Endodermal cell (in vitro differentiated cells): ENCODE measurements around the gene SARNP. TPM values are rescaled to one million over a fixed set of nuclear protein-coding genes. Genes with fewer than 3 reads are reported as not detected.
A peak's percentile ranks its signal among the peaks of the same experiment; 100 is the strongest.

Source experiments
- DNase-seq: peaks from one replicate; pipeline ENCODE4 v3.0.0-alpha.2; 2017
- H3K27ac ChIP-seq: 2 replicates; pipeline ENCODE4 v1.5.1; 2013; ENCODE audit warnings: mild to moderate bottlenecking, low read depth, low read length, moderate library complexity
- H3K27me3 ChIP-seq: 2 replicates; pipeline ENCODE4 v1.6.1; 2013; ENCODE audit warnings: mild to moderate bottlenecking, low read length, moderate library complexity; ENCODE audit not compliant: insufficient read depth, control insufficient read depth, poor library complexity, severe bottlenecking
- H3K36me3 ChIP-seq: 2 replicates; pipeline ENCODE4 v1.7.0; 2013; ENCODE audit warnings: mild to moderate bottlenecking, low read length, moderate library complexity; ENCODE audit not compliant: control insufficient read depth, insufficient read depth
- H3K4me1 ChIP-seq: one replicate; pipeline ENCODE4 v1.7.0; 2013; ENCODE audit warnings: low read length; ENCODE audit not compliant: control insufficient read depth, insufficient read depth
- H3K4me3 ChIP-seq: 2 replicates; pipeline ENCODE4 v1.5.1; 2013; ENCODE audit warnings: mild to moderate bottlenecking, low read length, moderate library complexity
- H3K9ac ChIP-seq: 2 replicates; pipeline ENCODE4 v1.6.1; 2013; ENCODE audit warnings: mild to moderate bottlenecking, low read length, moderate library complexity; ENCODE audit not compliant: poor library complexity, severe bottlenecking; ENCODE audit errors: extremely low read depth
- H3K9me3 ChIP-seq: 2 replicates; pipeline ENCODE4 v1.6.1; 2013; ENCODE audit warnings: mild to moderate bottlenecking, low read length, moderate library complexity; ENCODE audit not compliant: control insufficient read depth
- H3K27ac Mint-ChIP-seq: 2 replicates; pipeline ENCODE4 v1.8.0; 2020; ENCODE audit warnings: mixed read lengths
- H3K27me3 Mint-ChIP-seq: 2 replicates; pipeline ENCODE4 v1.8.0; 2021; ENCODE audit warnings: mild to moderate bottlenecking, mixed read lengths; ENCODE audit not compliant: insufficient read depth
- H3K36me3 Mint-ChIP-seq: 2 replicates; pipeline ENCODE4 v1.8.0; 2020; ENCODE audit warnings: low read depth, mixed read lengths
- H3K4me1 Mint-ChIP-seq: 2 replicates; pipeline ENCODE4 v1.8.0; 2020; ENCODE audit warnings: mixed read lengths
- H3K4me3 Mint-ChIP-seq: 2 replicates; pipeline ENCODE4 v1.8.0; 2020; ENCODE audit warnings: mild to moderate bottlenecking, moderate library complexity, mixed read lengths
- H3K9me3 Mint-ChIP-seq: 2 replicates; pipeline ENCODE4 v1.8.0; 2020; ENCODE audit warnings: mild to moderate bottlenecking, mixed read lengths
- CTCF ChIP-seq: fragments of 200-600 bp; sonication (generic); conservative IDR thresholded peaks from 2 replicates; pipeline ENCODE4 v1.5.0; 2021; ENCODE audit warnings: antibody characterized with exemption, mild to moderate bottlenecking
- WGBS, 2 experiments: methylation state at CpG; one replicate each; pipeline versions ENCODE4 v1.1.5 to v1.1.7; 2013; ENCODE audit warnings: missing lambda C conversion rate in 2 of 2, mixed read lengths in 1 of 2; ENCODE audit not compliant: insufficient coverage in 1 of 2, insufficient read length in 1 of 2; 5-methylcytosine and 5-hydroxymethylcytosine counted together
- total RNA-seq, 2 donors: library from RNA; stranded (reverse); fragmentation: NEBNext Ultra II Directional in 1 of 2; extraction: Animal tissue kit (Norgen Biotek cat#: 25700) in 1 of 2; gene quantifications; 2 replicates in 1 of 2; 3 replicates in 1 of 2; pipeline ENCODE4 v1.2.1, GENCODE V29; 2021

The SARNP gene
- total RNA-seq, 2 donors from 2014 or later = 95.7 to 119 TPM

GRCh38 chr12:55833056-55833455 lies 15.5 kb upstream of the SARNP start:
- WGBS, 2 experiments = 97 to 98% methylated on average over 8 to 10 of the region's 10 CpGs
- H3K4me3 Mint-ChIP-seq = no peak overlapping the region

GRCh38 chr12:55831447-55831815 lies 13.9 kb upstream of the SARNP start:
- no peaks in the 10 kb centered on the region for H3K9me3 Mint-ChIP-seq
- no peaks in the 10 kb centered on the region for H3K9me3 ChIP-seq
- peak overlapping the region; percentile 99 for H3K27ac Mint-ChIP-seq
- peaks cover 8% of the 10 kb centered on the region for H3K36me3 Mint-ChIP-seq
- H3K27me3 Mint-ChIP-seq = no peaks in the 10 kb centered on the region
- no peak for TF ChIP-seq CTCF
- no peak overlapping the region for H3K27ac ChIP-seq
- H3K4me3 Mint-ChIP-seq = peak overlapping the region; percentile 94
- H3K27me3 ChIP-seq = no peaks in the 10 kb centered on the region
- H3K36me3 ChIP-seq = peaks cover 7% of the 10 kb centered on the region
- WGBS, 2 experiments = 33% methylated on average over 1 of the region's 1 CpG; no CpG with 5 or more reads in 1 of the 2 experiments
- peak overlapping the region; percentile 82 for H3K4me3 ChIP-seq
- peak overlapping the region; percentile 72 for H3K9ac ChIP-seq
- DNase-seq = no peak
- peaks cover 21% of the 10 kb centered on the region for H3K4me1 Mint-ChIP-seq
- peaks cover 6% of the 10 kb centered on the region for H3K4me1 ChIP-seq

More at GRCh38 chr12:55833056-55833455, 15.5 kb upstream of the SARNP start:
- Histone ChIP-seq H3K27me3 (no peaks in the 10 kb centered on the region), H3K36me3 (peaks cover 2% of the 10 kb centered on the region), H3K9ac (no peak overlapping the region), H3K4me3 (no peak overlapping the region), H3K27ac (no peak overlapping the region), H3K4me1 (peaks cover 6% of the 10 kb centered on the region), H3K9me3 (no peaks in the 10 kb centered on the region)
- H3K27me3 Mint-ChIP-seq = no peaks in the 10 kb centered on the region
- H3K9me3 Mint-ChIP-seq = no peaks in the 10 kb centered on the region
- peaks cover 11% of the 10 kb centered on the region for H3K4me1 Mint-ChIP-seq
- no peak for DNase-seq
- peaks cover 1% of the 10 kb centered on the region for H3K36me3 Mint-ChIP-seq
- no peak for TF ChIP-seq CTCF
- no peak overlapping the region for H3K27ac Mint-ChIP-seq

- peaks cover 7% of the 10 kb centered on the region for H3K4me1 ChIP-seq
- 4 to 6% methylated on average over 11 to 23 of the region's 23 CpGs for WGBS, 2 experiments
- peaks cover 23% of the 10 kb centered on the region for H3K4me1 Mint-ChIP-seq
Observed at GRCh38 chr12:55830601-55831446, 13.3 kb upstream of the SARNP start.

More at GRCh38 chr12:55830601-55831446, 13.3 kb upstream of the SARNP start:
- no peaks in the 10 kb centered on the region for H3K27me3 Mint-ChIP-seq
- H3K27ac ChIP-seq = peak overlapping the region; percentile 95
- H3K4me3 Mint-ChIP-seq = peak overlapping the region; percentile 94
- DNase-seq = peak; percentile 92
- H3K36me3 ChIP-seq = peaks cover 7% of the 10 kb centered on the region
- H3K36me3 Mint-ChIP-seq = peaks cover 10% of the 10 kb centered on the region
- no peaks in the 10 kb centered on the region for H3K9me3 Mint-ChIP-seq
- H3K27ac Mint-ChIP-seq = peak overlapping the region; percentile 99
- TF ChIP-seq CTCF = no peak
- no peaks in the 10 kb centered on the region for H3K27me3 ChIP-seq
- peak overlapping the region; percentile 72 for H3K9ac ChIP-seq
- no peaks in the 10 kb centered on the region for H3K9me3 ChIP-seq
- peak overlapping the region; percentile 82 for H3K4me3 ChIP-seq
